CD8-positive, alpha-beta memory T cell (primary cell): ENCODE measurements around the gene PHACTR3. TPM values are rescaled to one million over a fixed set of nuclear protein-coding genes. Genes with fewer than 3 reads are reported as not detected.

Source experiments
- CTCF ChIA-PET: fragments of 350-600 bp; sonication (Branson Sonifier 250); formaldehyde crosslinking; loops from one replicate; lab custom pipeline; 2021; ENCODE audit warnings: antibody characterized with exemption; lab: Charles Lee
- POLR2A ChIA-PET: fragments of 350-600 bp; sonication (Branson Sonifier 250); formaldehyde crosslinking; loops from one replicate; lab custom pipeline; 2021; ENCODE audit warnings: antibody characterized with exemption; lab: Charles Lee
- DNase-seq, 5 donors: peaks; one replicate each; pipeline versions ENCODE4 v3.0.0 to v3.0.0-alpha.2; 2020 to 2022; ENCODE audit warnings: mixed read lengths in 1 of 5
- H3K27ac ChIP-seq: one replicate; pipeline ENCODE4 v1.7.0; 2013; ENCODE audit warnings: low read depth, mild to moderate bottlenecking, low read length, moderate library complexity
- H3K27me3 ChIP-seq: 2 replicates; pipeline ENCODE4 v1.7.0; 2013; ENCODE audit warnings: low read length, mild to moderate bottlenecking; ENCODE audit not compliant: insufficient read depth, poor library complexity, severe bottlenecking
- H3K36me3 ChIP-seq: 2 replicates; pipeline ENCODE4 v1.7.0; 2013; ENCODE audit warnings: mild to moderate bottlenecking, low read length, moderate library complexity; ENCODE audit not compliant: insufficient read depth
- H3K4me1 ChIP-seq: 2 replicates; pipeline ENCODE4 v1.7.0; 2013; ENCODE audit warnings: mild to moderate bottlenecking, low read length, moderate library complexity; ENCODE audit not compliant: insufficient read depth
- H3K4me3 ChIP-seq: 2 replicates; pipeline ENCODE4 v1.7.0; 2013; ENCODE audit warnings: mild to moderate bottlenecking, low read length
- H3K9me3 ChIP-seq: 2 replicates; pipeline ENCODE4 v1.7.0; 2013; ENCODE audit warnings: mild to moderate bottlenecking, low read length
- H3K27ac Mint-ChIP-seq, 8 donors: one replicate each; pipeline ENCODE4 v1.8.0; 2020 to 2021; ENCODE audit warnings: mixed read lengths in 8 of 8, mild to moderate bottlenecking in 6 of 8, inconsistent platforms in 3 of 8, moderate library complexity in 3 of 8
- H3K27me3 Mint-ChIP-seq, 2 donors: one replicate each; pipeline ENCODE4 v1.8.0; 2020 to 2021; ENCODE audit warnings: mixed read lengths in 2 of 2, mild to moderate bottlenecking in 1 of 2, moderate library complexity in 1 of 2
- H3K36me3 Mint-ChIP-seq, 3 donors: one replicate each; pipeline ENCODE4 v1.8.0; 2020 to 2021; ENCODE audit warnings: mixed read lengths in 3 of 3, inconsistent platforms in 1 of 3, mild to moderate bottlenecking in 1 of 3
- H3K4me1 Mint-ChIP-seq, 3 donors: one replicate each; pipeline ENCODE4 v1.8.0; 2020 to 2021; ENCODE audit warnings: mixed read lengths in 3 of 3, inconsistent platforms in 1 of 3, mild to moderate bottlenecking in 1 of 3
- H3K4me3 Mint-ChIP-seq, 7 donors: one replicate each; pipeline ENCODE4 v1.8.0; 2020 to 2021; ENCODE audit warnings: mixed read lengths in 7 of 7, mild to moderate bottlenecking in 6 of 7, moderate library complexity in 4 of 7, inconsistent platforms in 2 of 7
- H3K9me3 Mint-ChIP-seq, 5 donors: one replicate each; pipeline ENCODE4 v1.8.0; 2020 to 2022; ENCODE audit warnings: mixed read lengths in 5 of 5, mild to moderate bottlenecking in 3 of 5, moderate library complexity in 2 of 5, inconsistent platforms in 1 of 5
- polyA plus RNA-seq: library from polyadenylated mRNA; unstranded; fragments of 300-500 nt; fragmentation: Illumina TruSeq; gene quantifications from one replicate; pipeline ENCODE4 v1.2.3, GENCODE V29; 2021
- total RNA-seq, 2 experiments: library from RNA; stranded (reverse); gene quantifications; one replicate each; pipeline ENCODE4 v1.2.3, GENCODE V29; 2021

PHACTR3 gene
- total and polyA plus RNA-seq, 3 experiments from 2014 or later = not detected

GRCh38 chr20:59656417-59656816, 52.1 kb downstream of the PHACTR3 start:
- ChIA-PET CTCF (no interaction called here), POLR2A (no interaction called here)
- H3K9me3 ChIP-seq = peaks cover 6% of the 10 kb centered on the region
- H3K4me1 ChIP-seq = no peaks in the 10 kb centered on the region
- no peak overlapping the region for H3K27ac ChIP-seq
- no peaks in the 10 kb centered on the region for H3K36me3 ChIP-seq
- Mint-ChIP-seq H3K4me1 (no peaks in the 10 kb centered on the region), H3K27ac (no peak overlapping the region), H3K9me3 (peaks cover 19 to 39% (median 22%) of the 10 kb centered on the region in 5 donors), H3K27me3 (peaks cover 3 to 6% of the 10 kb centered on the region in 2 donors), H3K4me3 (no peak overlapping the region), H3K36me3 (peaks cover 0 to 4% (median 0%) of the 10 kb centered on the region in 3 donors)
- no peaks in the 10 kb centered on the region for H3K27me3 ChIP-seq
- DNase-seq = no peak
- no peak overlapping the region for H3K4me3 ChIP-seq

GRCh38 chr20:59657459-59658046, 53.2 kb downstream of the PHACTR3 start:
- H3K9me3 ChIP-seq = peaks cover 6% of the 10 kb centered on the region
- peaks cover 3% of the 10 kb centered on the region for H3K27me3 ChIP-seq
- no peak for DNase-seq
- H3K4me1 ChIP-seq = no peaks in the 10 kb centered on the region
- CTCF ChIA-PET = no interaction called here
- no peak overlapping the region for H3K4me3 ChIP-seq
- Mint-ChIP-seq H3K9me3 (peaks cover 19 to 39% (median 25%) of the 10 kb centered on the region in 5 donors), H3K4me3 (no peak overlapping the region), H3K27ac (no peak overlapping the region), H3K36me3 (peaks cover 0 to 4% (median 0%) of the 10 kb centered on the region in 3 donors), H3K27me3 (peaks cover 9 to 10% of the 10 kb centered on the region in 2 donors), H3K4me1 (no peaks in the 10 kb centered on the region)
- no peaks in the 10 kb centered on the region for H3K36me3 ChIP-seq
- POLR2A ChIA-PET = no interaction called here
- H3K27ac ChIP-seq = no peak overlapping the region

GRCh38 chr20:59660471-59660870, 56.1 kb downstream of the PHACTR3 start:
- no peak for DNase-seq
- no peak overlapping the region for H3K27ac Mint-ChIP-seq
- H3K9me3 Mint-ChIP-seq = peaks cover 19 to 39% (median 25%) of the 10 kb centered on the region in 5 donors
- peaks cover 0 to 4% (median 0%) of the 10 kb centered on the region in 3 donors for H3K36me3 Mint-ChIP-seq
- no peak overlapping the region for H3K4me3 ChIP-seq
- POLR2A ChIA-PET = no interaction called here
- H3K4me3 Mint-ChIP-seq = no peak overlapping the region
- no peaks in the 10 kb centered on the region for H3K36me3 ChIP-seq
- no peaks in the 10 kb centered on the region for H3K4me1 ChIP-seq
- CTCF ChIA-PET = no interaction called here
- H3K9me3 ChIP-seq = peaks cover 6% of the 10 kb centered on the region
- peaks cover 11 to 12% of the 10 kb centered on the region in 2 donors for H3K27me3 Mint-ChIP-seq
- H3K27ac ChIP-seq = no peak overlapping the region
- H3K4me1 Mint-ChIP-seq = no peaks in the 10 kb centered on the region
- H3K27me3 ChIP-seq = peaks cover 3% of the 10 kb centered on the region

- CTCF ChIA-PET = no interaction called here
- H3K4me3 Mint-ChIP-seq = no peak overlapping the region
- Histone ChIP-seq H3K4me3 (no peak overlapping the region), H3K4me1 (no peaks in the 10 kb centered on the region), H3K36me3 (no peaks in the 10 kb centered on the region), H3K27ac (no peak overlapping the region), H3K9me3 (peaks cover 6% of the 10 kb centered on the region), H3K27me3 (peaks cover 3% of the 10 kb centered on the region)
- POLR2A ChIA-PET = no interaction called here
- H3K27ac Mint-ChIP-seq = no peak overlapping the region
- no peaks in the 10 kb centered on the region for H3K4me1 Mint-ChIP-seq
- H3K9me3 Mint-ChIP-seq = peaks cover 19 to 32% (median 23%) of the 10 kb centered on the region in 5 donors
- peaks cover 0 to 4% (median 0%) of the 10 kb centered on the region in 3 donors for H3K36me3 Mint-ChIP-seq
- no peak for DNase-seq
- H3K27me3 Mint-ChIP-seq = peaks cover 13 to 16% of the 10 kb centered on the region in 2 donors
Observed at GRCh38 chr20:59661153-59661552, 56.8 kb downstream of the PHACTR3 start.

GRCh38 chr20:59661621-59662020, 57.3 kb downstream of the PHACTR3 start:
- no peaks in the 10 kb centered on the region for H3K36me3 ChIP-seq
- CTCF ChIA-PET = no interaction called here

GRCh38 chr20:59662161-59662560, 57.8 kb downstream of the PHACTR3 start:
- peaks cover 3% of the 10 kb centered on the region for H3K27me3 ChIP-seq
- H3K9me3 ChIP-seq = peaks cover 6% of the 10 kb centered on the region
- Mint-ChIP-seq H3K27ac (peak overlapping the region in 1 of 8 donors; percentile 39), H3K4me1 (no peaks in the 10 kb centered on the region), H3K36me3 (peaks cover 0 to 4% (median 0%) of the 10 kb centered on the region in 3 donors), H3K27me3 (peaks cover 13 to 16% of the 10 kb centered on the region in 2 donors), H3K4me3 (no peak overlapping the region), H3K9me3 (peaks cover 17 to 22% (median 20%) of the 10 kb centered on the region in 5 donors)
- ChIA-PET CTCF (no interaction called here), POLR2A (no interaction called here)
- H3K4me1 ChIP-seq = no peaks in the 10 kb centered on the region
- H3K4me3 ChIP-seq = no peak overlapping the region
- H3K27ac ChIP-seq = no peak overlapping the region
- DNase-seq = no peak
- H3K36me3 ChIP-seq = no peaks in the 10 kb centered on the region

More at GRCh38 chr20:59661621-59662020, 57.3 kb downstream of the PHACTR3 start:
- Histone ChIP-seq H3K27ac (no peak overlapping the region), H3K27me3 (peaks cover 3% of the 10 kb centered on the region), H3K4me1 (no peaks in the 10 kb centered on the region), H3K9me3 (peaks cover 6% of the 10 kb centered on the region), H3K4me3 (no peak overlapping the region)
- H3K4me3 Mint-ChIP-seq = no peak overlapping the region
- no peak overlapping the region for H3K27ac Mint-ChIP-seq
- DNase-seq = no peak
- peaks cover 0 to 4% (median 0%) of the 10 kb centered on the region in 3 donors for H3K36me3 Mint-ChIP-seq
- no peaks in the 10 kb centered on the region for H3K4me1 Mint-ChIP-seq
- H3K27me3 Mint-ChIP-seq = peaks cover 13 to 16% of the 10 kb centered on the region in 2 donors
- POLR2A ChIA-PET = no interaction called here
- H3K9me3 Mint-ChIP-seq = peaks cover 19 to 28% (median 23%) of the 10 kb centered on the region in 5 donors

GRCh38 chr20:59662856-59663512, 58.6 kb downstream of the PHACTR3 start:
- H3K4me1 Mint-ChIP-seq = no peaks in the 10 kb centered on the region
- H3K36me3 Mint-ChIP-seq = peaks cover 0 to 2% (median 0%) of the 10 kb centered on the region in 3 donors
- DNase-seq = no peak
- ChIA-PET POLR2A (no interaction called here), CTCF (no interaction called here)
- H3K4me3 Mint-ChIP-seq = no peak overlapping the region
- Histone ChIP-seq H3K27ac (no peak overlapping the region), H3K4me3 (no peak overlapping the region), H3K4me1 (no peaks in the 10 kb centered on the region), H3K9me3 (peaks cover 6% of the 10 kb centered on the region), H3K36me3 (no peaks in the 10 kb centered on the region), H3K27me3 (peaks cover 3% of the 10 kb centered on the region)
- H3K27ac Mint-ChIP-seq = no peak overlapping the region
- H3K27me3 Mint-ChIP-seq = peaks cover 13 to 16% of the 10 kb centered on the region in 2 donors
- peaks cover 10 to 14% (median 12%) of the 10 kb centered on the region in 5 donors for H3K9me3 Mint-ChIP-seq

GRCh38 chr20:59663513-59664060, 59.2 kb downstream of the PHACTR3 start:
- Histone ChIP-seq H3K27ac (no peak overlapping the region), H3K4me3 (no peak overlapping the region), H3K27me3 (peaks cover 3% of the 10 kb centered on the region), H3K4me1 (no peaks in the 10 kb centered on the region), H3K36me3 (no peaks in the 10 kb centered on the region), H3K9me3 (peaks cover 2% of the 10 kb centered on the region)
- no peaks in the 10 kb centered on the region for H3K4me1 Mint-ChIP-seq
- peaks cover 13 to 16% of the 10 kb centered on the region in 2 donors for H3K27me3 Mint-ChIP-seq
- no peak for DNase-seq
- ChIA-PET CTCF (no interaction called here), POLR2A (no interaction called here)
- H3K9me3 Mint-ChIP-seq = peaks cover 7 to 9% (median 9%) of the 10 kb centered on the region in 5 donors
- H3K36me3 Mint-ChIP-seq = peaks cover 0 to 2% (median 0%) of the 10 kb centered on the region in 3 donors
- H3K27ac Mint-ChIP-seq = no peak overlapping the region
- H3K4me3 Mint-ChIP-seq = no peak overlapping the region
